H1 (cell line): Measurements from ENCODE around the gene DAPK1. TPM values are rescaled to one million over a fixed set of nuclear protein-coding genes. Genes with fewer than 3 reads are reported as not detected.

ENCODE experiments used
- polyA plus RNA-seq, 7 experiments: library from polyadenylated mRNA; depleted of rRNA in 3 of 7; stranded (reverse) in 5 of 7; unstranded in 2 of 7; fragments of >200 nt in 5 of 7; fragments of 200-250 nt in 2 of 7; gene quantifications; 1 replicate in 5 of 7; 2 replicates in 1 of 7; 4 replicates in 1 of 7; pipeline versions ENCODE4 v1.2.1 to v1.2.3, GENCODE V29; 2011 to 2013; ENCODE audit warnings: missing spikeins in 2 of 7, mixed read lengths in 2 of 7
- total RNA-seq: library from RNA; stranded (reverse); fragmentation: NEBNext Ultra II Directional; extraction: Animal tissue kit (Norgen Biotek cat#: 25700); gene quantifications from 2 replicates; pipeline ENCODE4 v1.2.1, GENCODE V29; 2021
- TF ChIP-seq, protein P1 (sequence below): IDR thresholded peaks from 2 replicates; pipeline ENCODE4 v1.6.1; 2012; ENCODE audit warnings: inconsistent platforms

Gene DAPK1
- total and polyA plus RNA-seq, 2 of the 8 experiments (the other 6 are each of a cell fraction or from before 2014, with no cell fraction given) = 62.4 to 131 TPM

DNA sequence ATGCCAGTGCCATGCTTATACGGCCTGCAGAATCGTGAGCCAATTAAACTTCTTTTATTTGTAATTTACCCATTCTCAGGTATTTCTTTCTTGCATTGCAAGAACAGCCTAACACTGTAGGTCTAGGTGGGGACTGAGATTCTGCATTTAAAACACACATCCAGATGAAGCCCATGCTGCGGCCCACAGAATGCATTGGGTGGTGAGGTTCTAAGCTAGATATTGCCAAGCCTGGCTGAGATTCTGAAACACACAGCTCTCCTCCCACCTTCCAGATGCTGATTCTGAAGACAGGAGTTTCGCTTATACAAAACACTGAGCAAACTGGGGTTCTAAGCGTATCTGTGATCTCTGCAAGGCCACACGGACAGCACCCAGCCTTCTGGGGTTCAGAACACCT lies 75.1 kb downstream of the DAPK1 start (continued):
- TF ChIP-seq, protein P1, sequence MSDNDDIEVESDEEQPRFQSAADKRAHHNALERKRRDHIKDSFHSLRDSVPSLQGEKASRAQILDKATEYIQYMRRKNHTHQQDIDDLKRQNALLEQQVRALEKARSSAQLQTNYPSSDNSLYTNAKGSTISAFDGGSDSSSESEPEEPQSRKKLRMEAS = no peak
